ENCODE data around the gene NRBF2. TPM values are rescaled to one million over a fixed set of nuclear protein-coding genes. Genes with fewer than 3 reads are reported as not detected.

The NRBF2 gene
- total RNA-seq, 1 donor from 2014 or later, result 32.7 TPM

- H3K4me1 Mint-ChIP-seq (ENCODE audit: low read depth), result peaks cover 55% of the 10 kb centered on the region
- H3K36me3 Mint-ChIP-seq (ENCODE audit: low read depth), result peaks cover 86% of the 10 kb centered on the region
- no peak overlapping the region for H3K4me3 Mint-ChIP-seq (ENCODE audit: low read depth)
- H3K9me3 Mint-ChIP-seq, result no peaks in the 10 kb centered on the region
- peak overlapping the region; percentile 29 for H3K27ac Mint-ChIP-seq
- intact Hi-C loops (cut with micrococcal nuclease), result loop anchor here (1.0 to 5.0 kb wide), 7 partner anchors 37 to 534 kb away; no protein-coding TSS in a partner anchor
- no peaks in the 10 kb centered on the region for H3K27me3 Mint-ChIP-seq (ENCODE audit: low read depth)
- no peak for DNase-seq (ENCODE audit: low spot score)
Observed at GRCh38 chr10:63173468-63174232, 40.5 kb downstream of the NRBF2 start.

- no peaks in the 10 kb centered on the region for H3K27me3 Mint-ChIP-seq (ENCODE audit: low read depth)
- intact Hi-C loops (cut with micrococcal nuclease), result loop anchor here (2.0 kb wide), 1 partner anchor 93 kb away; no protein-coding TSS in a partner anchor
- no peak overlapping the region for H3K4me3 Mint-ChIP-seq (ENCODE audit: low read depth)
- no peak for DNase-seq (ENCODE audit: low spot score)
- H3K4me1 Mint-ChIP-seq (ENCODE audit: low read depth), result peaks cover 43% of the 10 kb centered on the region
- no peaks in the 10 kb centered on the region for H3K9me3 Mint-ChIP-seq
- peaks cover 81% of the 10 kb centered on the region for H3K36me3 Mint-ChIP-seq (ENCODE audit: low read depth)
- H3K27ac Mint-ChIP-seq, result no peak overlapping the region
Observed at GRCh38 chr10:63175534-63175933, 42.4 kb downstream of the NRBF2 start.

- H3K27me3 Mint-ChIP-seq (ENCODE audit: low read depth), result no peaks in the 10 kb centered on the region
Observed at GRCh38 chr10:63192826-63193225, 59.7 kb downstream of the NRBF2 start.

GRCh38 chr10:63197344-63198092, 64.4 kb downstream of the NRBF2 start:
- H3K27me3 Mint-ChIP-seq (ENCODE audit: low read depth), result no peaks in the 10 kb centered on the region
- H3K27ac Mint-ChIP-seq, result no peak overlapping the region
- no peaks in the 10 kb centered on the region for H3K9me3 Mint-ChIP-seq
- H3K36me3 Mint-ChIP-seq (ENCODE audit: low read depth), result peaks cover 59% of the 10 kb centered on the region
- no peak for DNase-seq (ENCODE audit: low spot score)
- intact Hi-C loops (cut with micrococcal nuclease), result no loop called here
- H3K4me3 Mint-ChIP-seq (ENCODE audit: low read depth), result no peak overlapping the region
- H3K4me1 Mint-ChIP-seq (ENCODE audit: low read depth), result no peaks in the 10 kb centered on the region

More at GRCh38 chr10:63192826-63193225, 59.7 kb downstream of the NRBF2 start:
- H3K27ac Mint-ChIP-seq, result no peak overlapping the region
- peaks cover 66% of the 10 kb centered on the region for H3K36me3 Mint-ChIP-seq (ENCODE audit: low read depth)
- H3K4me3 Mint-ChIP-seq (ENCODE audit: low read depth), result no peak overlapping the region
- DNase-seq (ENCODE audit: low spot score), result no peak
- H3K9me3 Mint-ChIP-seq, result no peaks in the 10 kb centered on the region
- no peaks in the 10 kb centered on the region for H3K4me1 Mint-ChIP-seq (ENCODE audit: low read depth)
- intact Hi-C loops (cut with micrococcal nuclease), result no loop called here

GRCh38 chr10:63199716-63200115, 66.6 kb downstream of the NRBF2 start:
- no peaks in the 10 kb centered on the region for H3K27me3 Mint-ChIP-seq (ENCODE audit: low read depth)
- no peak overlapping the region for H3K27ac Mint-ChIP-seq
- peaks cover 47% of the 10 kb centered on the region for H3K36me3 Mint-ChIP-seq (ENCODE audit: low read depth)
- H3K4me3 Mint-ChIP-seq (ENCODE audit: low read depth), result no peak overlapping the region
- intact Hi-C loops (cut with micrococcal nuclease), result no loop called here
- DNase-seq (ENCODE audit: low spot score), result no peak
- H3K9me3 Mint-ChIP-seq, result no peaks in the 10 kb centered on the region
- H3K4me1 Mint-ChIP-seq (ENCODE audit: low read depth), result peaks cover 7% of the 10 kb centered on the region

GRCh38 chr10:63200431-63200830, 67.3 kb downstream of the NRBF2 start:
- Mint-ChIP-seq H3K27me3 (ENCODE audit: low read depth) (no peaks in the 10 kb centered on the region), H3K4me1 (ENCODE audit: low read depth) (peaks cover 12% of the 10 kb centered on the region), H3K4me3 (ENCODE audit: low read depth) (no peak overlapping the region), H3K27ac (no peak overlapping the region), H3K36me3 (ENCODE audit: low read depth) (peaks cover 50% of the 10 kb centered on the region), H3K9me3 (no peaks in the 10 kb centered on the region)
- DNase-seq (ENCODE audit: low spot score), result no peak
- intact Hi-C loops (cut with micrococcal nuclease), result no loop called here

GRCh38 chr10:63201118-63201517, 68.0 kb downstream of the NRBF2 start:
- no peaks in the 10 kb centered on the region for H3K9me3 Mint-ChIP-seq
- H3K4me3 Mint-ChIP-seq (ENCODE audit: low read depth), result no peak overlapping the region
- H3K36me3 Mint-ChIP-seq (ENCODE audit: low read depth), result peaks cover 54% of the 10 kb centered on the region

More at GRCh38 chr10:63201118-63201517, 68.0 kb downstream of the NRBF2 start:
- peaks cover 12% of the 10 kb centered on the region for H3K4me1 Mint-ChIP-seq (ENCODE audit: low read depth)
- no peak for DNase-seq (ENCODE audit: low spot score)
- H3K27ac Mint-ChIP-seq, result no peak overlapping the region
- no peaks in the 10 kb centered on the region for H3K27me3 Mint-ChIP-seq (ENCODE audit: low read depth)
- intact Hi-C loops (cut with micrococcal nuclease), result no loop called here

Measured in activated T-helper 2 cell treated with anti-CD3 and anti-CD28 coated beads, Interferon-gamma antibody, Interleukin-2, Interleukin-4, amounts not matched to agents 10 μg/mL and 5 μg/mL and 100 μg/mL, durations not matched to agents 14 hours and 24 hours and 36 hours (primary cell).